T-helper 2 cell treated with Interferon-gamma antibody and Interleukin-4, amounts not matched to agents 5 μg/mL and 100 μg/mL, for 36 hours (primary cell): Measurements from ENCODE around the gene PRSS58.

Experiments used
- DNase-seq: peaks from one replicate; pipeline ENCODE4 v3.0.0; 2021; ENCODE audit warnings: low spot score
- H3K27ac Mint-ChIP-seq: one replicate; pipeline ENCODE4 v1.8.0; 2021; ENCODE audit warnings: mild to moderate bottlenecking, mixed read lengths
- H3K27me3 Mint-ChIP-seq: one replicate; pipeline ENCODE4 v1.8.0; 2021; ENCODE audit warnings: low read depth, mixed read lengths
- H3K36me3 Mint-ChIP-seq: one replicate; pipeline ENCODE4 v1.8.0; 2021; ENCODE audit warnings: low read depth, mixed read lengths
- H3K4me1 Mint-ChIP-seq: one replicate; pipeline ENCODE4 v1.8.0; 2021; ENCODE audit warnings: low read depth, mixed read lengths
- H3K4me3 Mint-ChIP-seq: one replicate; pipeline ENCODE4 v1.8.0; 2022; ENCODE audit warnings: mild to moderate bottlenecking, moderate library complexity, mixed read lengths
- H3K9me3 Mint-ChIP-seq: one replicate; pipeline ENCODE4 v1.8.0; 2021; ENCODE audit warnings: mixed read lengths

The PRSS58 gene

GRCh38 chr7:142263598-142264380, 5.9 kb upstream of the PRSS58 start:
- no peak overlapping the region for H3K4me3 Mint-ChIP-seq
- no peak for DNase-seq
- no peaks in the 10 kb centered on the region for H3K36me3 Mint-ChIP-seq
- no peaks in the 10 kb centered on the region for H3K4me1 Mint-ChIP-seq
- H3K9me3 Mint-ChIP-seq: no peaks in the 10 kb centered on the region
- no peak overlapping the region for H3K27ac Mint-ChIP-seq
- no peaks in the 10 kb centered on the region for H3K27me3 Mint-ChIP-seq

- Mint-ChIP-seq H3K4me1 (no peaks in the 10 kb centered on the region), H3K9me3 (no peaks in the 10 kb centered on the region), H3K36me3 (no peaks in the 10 kb centered on the region), H3K4me3 (no peak overlapping the region), H3K27me3 (peaks cover 2% of the 10 kb centered on the region), H3K27ac (no peak overlapping the region)
- DNase-seq: no peak
These were observed 7.2 kb downstream of the PRSS58 start for GRCh38 chr7:142250705-142251104.

- H3K9me3 Mint-ChIP-seq: no peaks in the 10 kb centered on the region
- no peaks in the 10 kb centered on the region for H3K4me1 Mint-ChIP-seq
- no peaks in the 10 kb centered on the region for H3K36me3 Mint-ChIP-seq
- no peak overlapping the region for H3K27ac Mint-ChIP-seq
- no peak overlapping the region for H3K4me3 Mint-ChIP-seq
- no peak for DNase-seq
- H3K27me3 Mint-ChIP-seq: peaks cover 2% of the 10 kb centered on the region
These were observed 7.9 kb downstream of the PRSS58 start for GRCh38 chr7:142249918-142250317.

GRCh38 chr7:142248166-142249160, 9.4 kb downstream of the PRSS58 start:
- no peak overlapping the region for H3K4me3 Mint-ChIP-seq
- H3K27ac Mint-ChIP-seq: no peak overlapping the region
- DNase-seq: no peak
- peaks cover 2% of the 10 kb centered on the region for H3K27me3 Mint-ChIP-seq
- no peaks in the 10 kb centered on the region for H3K36me3 Mint-ChIP-seq
- no peaks in the 10 kb centered on the region for H3K9me3 Mint-ChIP-seq
- no peaks in the 10 kb centered on the region for H3K4me1 Mint-ChIP-seq

GRCh38 chr7:142243823-142244222, 14.0 kb downstream of the PRSS58 start:
- no peak overlapping the region for H3K4me3 Mint-ChIP-seq
- H3K4me1 Mint-ChIP-seq: no peaks in the 10 kb centered on the region

GRCh38 chr7:142240546-142240945, 17.3 kb downstream of the PRSS58 start:
- Mint-ChIP-seq H3K36me3 (no peaks in the 10 kb centered on the region), H3K9me3 (no peaks in the 10 kb centered on the region), H3K27ac (no peak overlapping the region), H3K4me3 (no peak overlapping the region), H3K27me3 (peaks cover 6% of the 10 kb centered on the region), H3K4me1 (no peaks in the 10 kb centered on the region)
- no peak for DNase-seq

More at GRCh38 chr7:142243823-142244222, 14.0 kb downstream of the PRSS58 start:
- DNase-seq: no peak
- Mint-ChIP-seq H3K9me3 (no peaks in the 10 kb centered on the region), H3K27me3 (peaks cover 2% of the 10 kb centered on the region), H3K27ac (no peak overlapping the region), H3K36me3 (no peaks in the 10 kb centered on the region)

- no peaks in the 10 kb centered on the region for H3K9me3 Mint-ChIP-seq
- no peaks in the 10 kb centered on the region for H3K4me1 Mint-ChIP-seq
- DNase-seq: no peak
- no peaks in the 10 kb centered on the region for H3K36me3 Mint-ChIP-seq
- H3K27ac Mint-ChIP-seq: no peak overlapping the region
- H3K4me3 Mint-ChIP-seq: no peak overlapping the region
- peaks cover 11% of the 10 kb centered on the region for H3K27me3 Mint-ChIP-seq
These were observed 26.1 kb downstream of the PRSS58 start for GRCh38 chr7:142231716-142232115.

- Mint-ChIP-seq H3K36me3 (no peaks in the 10 kb centered on the region), H3K4me1 (no peaks in the 10 kb centered on the region), H3K27ac (no peak overlapping the region), H3K27me3 (peaks cover 5% of the 10 kb centered on the region), H3K4me3 (no peak overlapping the region), H3K9me3 (no peaks in the 10 kb centered on the region)
- DNase-seq: no peak
These were observed 29.2 kb downstream of the PRSS58 start for GRCh38 chr7:142228537-142229104.
